Thymus (tissue), 11 donors: ENCODE measurements around the gene CFAP91. TPM values are rescaled to one million over a fixed set of nuclear protein-coding genes. Genes with fewer than 3 reads are reported as not detected.
A peak's percentile ranks its signal among the peaks of the same experiment; 100 is the strongest.
"Not testable (repeated sequence)": the region's sequence is repeated elsewhere in the genome, so short reads cannot be mapped to it uniquely, and the experiment has no call there.

ENCODE experiments used
- DNase-seq, 9 donors: peaks; one replicate each; pipeline ENCODE4 v3.0.0-alpha.2; 2013; ENCODE audit warnings: low spot score in 9 of 9, low read depth in 6 of 9, missing footprints in 1 of 9
- H3K27ac ChIP-seq, 2 donors: one replicate each; pipeline ENCODE4 v1.5.1; 2013; ENCODE audit warnings: control low read depth in 1 of 2, low read depth in 1 of 2, low read length in 1 of 2, mild to moderate bottlenecking in 1 of 2, moderate library complexity in 1 of 2
- H3K27me3 ChIP-seq, 2 donors: one replicate each; pipeline ENCODE4 v1.5.1; 2013; ENCODE audit warnings: low read length in 1 of 2; ENCODE audit not compliant: control insufficient read depth in 2 of 2, insufficient read depth in 1 of 2
- H3K36me3 ChIP-seq, 2 donors: one replicate each; pipeline ENCODE4 v1.5.1; 2013; ENCODE audit warnings: low read length in 1 of 2, mild to moderate bottlenecking in 1 of 2, moderate library complexity in 1 of 2; ENCODE audit not compliant: control insufficient read depth in 2 of 2, insufficient read depth in 2 of 2
- H3K4me1 ChIP-seq, 2 donors: one replicate each; pipeline ENCODE4 v1.5.1; 2013; ENCODE audit warnings: low read length in 2 of 2; ENCODE audit not compliant: control insufficient read depth in 2 of 2, insufficient read depth in 2 of 2
- H3K4me3 ChIP-seq, 2 donors: one replicate each; pipeline ENCODE4 v1.5.1; 2013; ENCODE audit warnings: low read length in 2 of 2, control low read depth in 1 of 2, mild to moderate bottlenecking in 1 of 2
- H3K9me3 ChIP-seq, 2 donors: one replicate each; pipeline ENCODE4 v1.5.1; 2013; ENCODE audit warnings: low read length in 1 of 2, mild to moderate bottlenecking in 1 of 2; ENCODE audit not compliant: control insufficient read depth in 2 of 2, insufficient read depth in 1 of 2
- WGBS: extraction: QIAGEN DNeasy Blood & Tissue Kit; methylation state at CpG from one replicate; pipeline ENCODE4 v1.1.7; 2013; 5-methylcytosine and 5-hydroxymethylcytosine counted together
- polyA plus RNA-seq: library from polyadenylated mRNA; stranded (reverse); fragments of 200-250 nt; gene quantifications from one replicate; pipeline ENCODE4 v1.2.3, GENCODE V29; 2013
- total RNA-seq: library from RNA; stranded (reverse); fragments of 120-200 nt; gene quantifications from one replicate; pipeline ENCODE4 v1.2.4, GENCODE V29; 2013
- donor health status: healthy.

The CFAP91 gene
- total and polyA plus RNA-seq, 2 donors = 1.1 to 2.8 TPM

DNA sequence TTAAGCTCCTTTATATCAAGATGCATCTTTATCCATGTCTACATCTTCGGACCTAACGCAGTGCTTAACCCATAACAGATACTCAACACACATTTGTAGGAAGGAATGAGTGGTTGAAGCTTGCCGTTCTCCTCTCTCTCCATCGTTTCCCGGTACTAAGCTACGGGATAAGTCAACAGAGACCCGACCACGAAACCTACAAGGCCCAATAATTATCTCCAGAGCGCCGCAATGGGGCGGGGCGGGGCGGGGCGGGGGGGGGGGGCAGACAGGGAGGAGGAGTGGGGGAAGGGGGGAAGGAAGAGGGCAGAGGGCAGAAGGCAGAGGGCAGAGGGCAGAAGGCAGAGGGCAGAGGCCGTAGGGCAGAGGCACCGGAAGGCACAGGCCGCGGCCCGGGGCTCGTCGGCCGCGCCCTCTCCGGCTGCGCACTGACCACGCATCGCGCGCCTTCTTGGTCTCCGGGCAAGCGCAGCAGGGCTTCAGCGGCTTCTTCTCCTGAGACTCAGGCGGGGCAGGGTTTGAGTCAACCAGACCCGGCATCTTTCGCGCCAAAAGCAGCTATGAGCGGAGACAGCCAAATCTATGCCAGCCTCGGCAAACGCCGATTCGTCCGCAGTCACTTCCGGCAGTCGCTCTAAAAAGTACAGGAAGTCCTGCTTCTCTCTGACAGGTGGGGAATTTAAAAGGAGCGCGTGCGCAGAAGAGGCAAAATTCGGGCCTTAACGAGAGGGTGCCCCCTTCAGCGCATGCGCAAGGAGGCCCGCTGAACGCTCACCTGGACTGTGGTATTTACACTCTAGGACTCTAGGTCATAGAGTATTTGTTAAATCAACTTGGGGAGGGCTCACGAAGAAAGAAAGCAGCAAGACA is 25.8 kb upstream of the CFAP91 start, which contains the start of gene COX17:
Gene COX17 (minus strand): TSS at position 636 of the 870 bp plus-strand sequence. CDS start 96 bp downstream, at position 540.
- Histone ChIP-seq H3K4me1 (peaks cover 7 to 11% of the 10 kb centered on the region in 2 donors), H3K27me3 (no peaks in the 10 kb centered on the region), H3K36me3 (peaks cover 19 to 22% of the 10 kb centered on the region in 2 donors), H3K4me3 (peak within 1 kb of the TSS; percentile 78 to 88), H3K9me3 (no peaks in the 10 kb centered on the region), H3K27ac (peak within 1 kb of the TSS; percentile 88 to 95)
- WGBS = under 1% methylated on average over 54 of the region's 54 CpGs
- DNase-seq = peak; percentile 90 to 99 (median 96)

DNA sequence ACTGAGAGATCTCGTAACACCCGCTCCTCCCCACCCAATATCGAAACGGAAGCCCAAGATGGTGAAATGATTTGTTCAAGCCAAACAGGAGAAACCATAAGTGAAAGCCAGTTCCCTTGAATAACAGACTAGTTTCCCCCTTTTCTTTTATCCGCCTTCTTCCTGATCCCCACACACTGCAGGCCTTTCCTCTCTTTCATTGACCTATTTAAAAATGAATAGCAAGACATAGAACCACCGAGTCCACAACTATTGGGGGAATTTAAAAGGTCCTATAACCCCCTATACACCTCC is 25.2 kb upstream of the CFAP91 start:
- H3K27ac ChIP-seq = peak overlapping the region; percentile 88 to 89
- peak in 1 of 9 donors; percentile 19 for DNase-seq
- H3K4me3 ChIP-seq = peak overlapping the region; percentile 78 to 88
- peaks cover 19 to 22% of the 10 kb centered on the region in 2 donors for H3K36me3 ChIP-seq
- peaks cover 7 to 11% of the 10 kb centered on the region in 2 donors for H3K4me1 ChIP-seq
- H3K27me3 ChIP-seq = no peaks in the 10 kb centered on the region
- 8% methylated on average over 6 of the region's 6 CpGs for WGBS
- H3K9me3 ChIP-seq = no peaks in the 10 kb centered on the region

DNA sequence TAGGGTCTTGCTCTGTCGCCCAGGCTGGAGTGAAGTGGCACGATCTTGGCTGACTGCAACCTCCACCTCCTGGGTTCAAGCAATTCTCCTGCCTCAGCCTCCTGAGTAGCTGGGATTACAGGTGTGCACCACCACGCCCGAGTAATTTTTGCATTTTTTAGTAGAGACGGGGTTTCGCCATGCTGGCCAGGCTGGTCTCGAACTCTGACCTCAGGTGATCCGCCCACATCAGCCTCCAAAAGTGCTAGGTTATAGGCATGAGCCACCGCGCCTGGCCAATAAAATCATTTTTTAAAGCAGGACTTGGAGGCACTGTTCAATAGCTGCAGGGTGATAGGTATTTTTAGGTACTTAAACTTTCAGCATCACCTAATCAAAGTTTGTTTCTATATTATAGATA is 24.6 kb upstream of the CFAP91 start:
- not testable (repeated sequence) for DNase-seq, H3K27me3 ChIP-seq, H3K4me3 ChIP-seq, H3K27ac ChIP-seq, H3K9me3 ChIP-seq
- peaks cover 16% of the 10 kb centered on the region in 2 donors for H3K36me3 ChIP-seq
- 99% methylated on average over 10 of the region's 10 CpGs for WGBS
- H3K4me1 ChIP-seq = peaks cover 7 to 11% of the 10 kb centered on the region in 2 donors

DNA sequence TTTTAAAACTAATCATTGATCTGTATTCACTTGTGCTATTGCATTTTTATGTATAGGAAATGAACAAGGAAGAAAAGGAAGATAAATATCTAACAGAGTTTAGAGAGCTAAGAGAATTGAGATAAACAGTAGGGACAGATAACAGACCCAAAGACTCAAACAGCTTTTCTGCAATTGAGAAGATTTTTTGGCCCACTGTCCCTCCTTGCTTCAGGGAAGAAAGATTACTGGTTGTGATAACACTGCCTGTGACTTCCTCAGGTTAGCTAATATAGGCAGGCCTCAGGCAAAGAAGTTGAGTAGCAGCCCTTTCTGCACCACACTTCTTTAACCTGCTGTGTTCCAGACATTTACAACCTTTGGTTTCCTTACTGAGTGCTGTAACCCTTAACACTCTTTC is 22.9 kb upstream of the CFAP91 start:
- Histone ChIP-seq H3K4me1 (peaks cover 7 to 11% of the 10 kb centered on the region in 2 donors), H3K27me3 (no peaks in the 10 kb centered on the region), H3K9me3 (no peaks in the 10 kb centered on the region), H3K36me3 (no peaks in the 10 kb centered on the region), H3K4me3 (no peak overlapping the region), H3K27ac (no peak overlapping the region)
- DNase-seq = no peak

DNA sequence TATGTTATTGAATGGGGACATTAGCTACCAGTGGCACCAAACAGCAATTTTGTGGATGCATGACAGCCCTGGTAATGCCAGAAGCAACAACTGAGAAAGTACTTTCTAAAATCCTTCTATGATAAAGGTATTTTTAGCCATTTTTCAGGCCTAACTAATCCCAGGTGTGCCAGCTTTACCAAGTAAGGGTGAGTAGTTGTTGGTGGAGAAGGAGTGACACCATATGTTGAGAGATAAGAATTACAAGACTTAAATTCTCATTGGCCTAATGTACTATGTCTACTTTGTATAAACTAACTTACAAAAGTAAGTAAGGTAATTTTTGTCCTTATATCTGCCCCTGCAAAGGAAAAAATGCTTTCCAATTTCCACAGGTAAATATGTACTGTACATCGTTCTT is 21.5 kb upstream of the CFAP91 start:
- Histone ChIP-seq H3K9me3 (no peaks in the 10 kb centered on the region), H3K27ac (no peak overlapping the region), H3K36me3 (no peaks in the 10 kb centered on the region), H3K27me3 (no peaks in the 10 kb centered on the region), H3K4me3 (no peak overlapping the region), H3K4me1 (peaks cover under 1 to 4% of the 10 kb centered on the region in 2 donors)
- DNase-seq = peak in 1 of 9 donors; percentile 40
- 66% methylated on average over 1 of the region's 1 CpG for WGBS

DNA sequence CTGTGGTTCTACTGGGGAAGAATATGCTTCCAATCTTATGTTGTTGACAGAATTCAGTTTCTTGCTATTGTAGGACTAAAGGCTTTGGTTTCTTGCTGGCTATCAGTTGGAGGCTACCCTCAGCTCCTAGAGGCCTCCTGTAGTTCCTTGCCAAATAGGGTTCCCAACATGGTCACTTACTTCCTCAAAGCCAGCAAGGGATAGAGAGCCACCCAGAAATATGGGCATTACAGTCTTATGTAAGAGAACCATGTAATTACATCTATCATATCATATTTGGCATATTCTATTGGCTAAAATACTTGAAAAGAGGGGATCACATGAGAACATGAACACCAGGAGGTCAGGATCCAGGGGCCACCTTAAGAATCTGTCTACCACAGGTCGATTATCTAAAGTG is 19.4 kb upstream of the CFAP91 start:
- no peak overlapping the region for H3K4me3 ChIP-seq
- no peak overlapping the region for H3K27ac ChIP-seq
- H3K36me3 ChIP-seq = no peaks in the 10 kb centered on the region
- peaks cover 0 to 4% of the 10 kb centered on the region in 2 donors for H3K9me3 ChIP-seq
- H3K27me3 ChIP-seq = no peaks in the 10 kb centered on the region
- 75% methylated on average over 1 of the region's 1 CpG for WGBS
- DNase-seq = no peak
- no peaks in the 10 kb centered on the region for H3K4me1 ChIP-seq

DNA sequence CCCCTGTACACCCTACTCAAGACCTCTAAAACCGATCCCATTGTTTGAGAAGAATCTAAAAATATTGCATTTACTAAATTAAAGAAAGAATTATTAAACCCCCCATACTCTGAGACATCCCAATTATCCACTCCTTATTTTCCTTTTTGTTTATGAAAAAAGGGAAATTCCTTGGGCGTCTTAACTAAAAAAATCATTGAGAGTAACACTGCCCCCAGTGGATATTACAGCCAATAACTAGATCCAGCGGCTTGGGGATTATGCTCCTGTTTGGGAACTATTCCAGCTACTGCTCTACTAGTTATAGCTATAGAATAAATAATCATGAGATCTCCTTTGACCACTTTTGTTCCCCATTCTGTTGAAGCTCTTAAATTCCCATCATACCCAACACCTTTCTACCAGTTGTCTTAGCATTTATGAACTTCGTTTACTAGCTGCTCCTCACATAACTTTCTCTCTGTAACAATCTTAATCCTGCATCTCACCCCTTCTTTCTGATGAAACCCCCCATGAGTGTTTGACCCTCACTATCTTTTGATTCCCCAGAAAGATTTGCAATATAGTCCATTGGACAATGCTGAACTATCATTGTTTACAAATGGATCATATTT is 12.7 kb upstream of the CFAP91 start:
- Histone ChIP-seq H3K4me3 (no peak overlapping the region), H3K4me1 (no peaks in the 10 kb centered on the region), H3K27ac (no peak overlapping the region), H3K36me3 (no peaks in the 10 kb centered on the region), H3K9me3 (peaks cover 0 to 4% of the 10 kb centered on the region in 2 donors), H3K27me3 (no peaks in the 10 kb centered on the region)
- 64% methylated on average over 4 of the region's 4 CpGs for WGBS
- DNase-seq = no peak

DNA sequence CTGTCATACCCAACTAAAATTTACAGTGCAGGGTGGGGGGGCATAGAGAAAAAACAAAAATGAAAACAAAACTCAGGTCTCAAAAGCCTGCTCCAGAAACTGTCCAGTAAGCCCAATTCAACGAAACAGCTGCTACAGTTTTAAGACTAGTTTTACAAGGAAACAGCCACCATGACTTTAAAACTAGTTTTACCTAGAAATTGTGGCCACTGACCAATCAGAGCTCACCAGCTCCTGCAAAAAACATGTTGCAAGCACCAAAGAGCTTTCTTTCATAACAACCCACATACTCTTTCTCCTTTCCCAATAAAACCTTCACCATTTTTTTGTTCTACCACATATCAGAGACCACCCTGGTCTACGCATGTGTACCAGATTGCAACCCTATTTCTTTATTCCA is 7.3 kb upstream of the CFAP91 start:
- no peaks in the 10 kb centered on the region for H3K9me3 ChIP-seq
- H3K4me3 ChIP-seq = no peak overlapping the region
- H3K36me3 ChIP-seq = no peaks in the 10 kb centered on the region

DNA sequence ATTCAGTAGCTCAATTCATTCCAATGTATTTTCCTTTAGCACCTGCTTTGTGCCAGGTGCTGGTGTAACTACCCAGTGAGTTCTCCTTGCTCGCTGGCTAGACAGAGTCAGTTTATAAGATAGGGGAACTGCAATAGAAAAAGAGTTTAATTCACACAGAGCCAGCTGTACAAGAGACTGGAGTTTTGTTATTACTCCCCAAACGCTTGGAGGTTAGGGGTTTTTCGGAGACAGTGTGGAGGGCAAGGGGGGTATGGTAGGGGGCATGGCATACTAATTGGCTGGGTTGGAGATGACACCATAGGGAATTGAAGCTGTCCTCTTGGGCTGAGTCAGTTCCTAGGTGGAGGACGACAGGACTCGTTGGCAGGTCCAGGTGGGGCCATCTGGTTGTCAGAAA is 5.4 kb upstream of the CFAP91 start:
- WGBS = 93% methylated on average over 5 of the region's 5 CpGs
- no peak overlapping the region for H3K4me3 ChIP-seq
- no peak overlapping the region for H3K27ac ChIP-seq
- no peaks in the 10 kb centered on the region for H3K9me3 ChIP-seq
- no peak for DNase-seq
- peaks cover 0 to 1% of the 10 kb centered on the region in 2 donors for H3K4me1 ChIP-seq
- H3K36me3 ChIP-seq = no peaks in the 10 kb centered on the region
- H3K27me3 ChIP-seq = peaks cover 0 to under 1% of the 10 kb centered on the region in 2 donors

More for the DNA sequence above, 7.3 kb upstream of the CFAP91 start:
- no peak for DNase-seq
- no peaks in the 10 kb centered on the region for H3K27me3 ChIP-seq
- no peak overlapping the region for H3K27ac ChIP-seq
- H3K4me1 ChIP-seq = no peaks in the 10 kb centered on the region
- 96% methylated on average over 2 of the region's 2 CpGs for WGBS
